DND-41 (cell line): ENCODE measurements around the gene ATP8A2.

Experiments used
- EZH2 ChIP-seq: IDR thresholded peaks from 3 replicates; pipeline ENCODE4 v1.6.1; 2012; ENCODE audit warnings: borderline replicate concordance, low read depth, mild to moderate bottlenecking, moderate library complexity, low read length, inconsistent platforms; ENCODE audit not compliant: severe bottlenecking
- TF ChIP-seq, protein P1 (sequence below): IDR thresholded peaks from 2 replicates; pipeline ENCODE4 v1.5.1; 2012; ENCODE audit warnings: borderline replicate concordance, low read length, moderate library complexity, mild to moderate bottlenecking; ENCODE audit not compliant: poor library complexity, severe bottlenecking; ENCODE audit errors: extremely low read depth

GRCh38 chr13:25846222-25846984, 474.6 kb downstream of the ATP8A2 start:
- TF ChIP-seq, protein P1, sequence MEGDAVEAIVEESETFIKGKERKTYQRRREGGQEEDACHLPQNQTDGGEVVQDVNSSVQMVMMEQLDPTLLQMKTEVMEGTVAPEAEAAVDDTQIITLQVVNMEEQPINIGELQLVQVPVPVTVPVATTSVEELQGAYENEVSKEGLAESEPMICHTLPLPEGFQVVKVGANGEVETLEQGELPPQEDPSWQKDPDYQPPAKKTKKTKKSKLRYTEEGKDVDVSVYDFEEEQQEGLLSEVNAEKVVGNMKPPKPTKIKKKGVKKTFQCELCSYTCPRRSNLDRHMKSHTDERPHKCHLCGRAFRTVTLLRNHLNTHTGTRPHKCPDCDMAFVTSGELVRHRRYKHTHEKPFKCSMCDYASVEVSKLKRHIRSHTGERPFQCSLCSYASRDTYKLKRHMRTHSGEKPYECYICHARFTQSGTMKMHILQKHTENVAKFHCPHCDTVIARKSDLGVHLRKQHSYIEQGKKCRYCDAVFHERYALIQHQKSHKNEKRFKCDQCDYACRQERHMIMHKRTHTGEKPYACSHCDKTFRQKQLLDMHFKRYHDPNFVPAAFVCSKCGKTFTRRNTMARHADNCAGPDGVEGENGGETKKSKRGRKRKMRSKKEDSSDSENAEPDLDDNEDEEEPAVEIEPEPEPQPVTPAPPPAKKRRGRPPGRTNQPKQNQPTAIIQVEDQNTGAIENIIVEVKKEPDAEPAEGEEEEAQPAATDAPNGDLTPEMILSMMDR = no peak
- no peak for TF ChIP-seq EZH2
